GM21367 (cell line): ENCODE data around the gene ADGRL4.
"Not testable (repeated sequence)": the region's sequence is repeated elsewhere in the genome, so short reads cannot be mapped to it uniquely, and the experiment has no call there.

Experiments used
- ATAC-seq: cut with Tn5 transposase; IDR thresholded peaks from one replicate; pipeline ENCODE4 v1.9.1; 2021; ENCODE audit not compliant: unreplicated experiment

The ADGRL4 gene

DNA sequence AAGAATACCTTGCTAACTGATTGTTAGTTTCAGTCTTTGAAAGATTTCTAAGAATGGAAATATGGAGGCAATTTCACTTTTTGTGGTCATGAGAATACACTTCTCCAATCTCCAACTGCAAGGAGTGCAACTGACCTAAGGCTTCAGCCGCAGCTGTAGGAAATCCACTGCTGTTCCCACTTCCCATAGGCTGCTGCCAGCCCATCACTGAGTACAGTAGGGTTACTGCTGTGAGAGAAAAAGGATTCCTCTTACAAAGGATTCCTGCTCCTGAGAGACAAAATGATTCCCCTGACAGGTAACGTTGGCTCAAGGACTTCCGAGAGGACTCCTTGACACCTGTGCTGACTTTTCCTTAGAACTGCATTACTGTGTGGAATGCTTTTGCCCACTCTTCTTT lies 87.4 kb downstream of the ADGRL4 start:
- no peak for ATAC-seq

GRCh38 chr1:78918157-78918556 lies 88.4 kb downstream of the ADGRL4 start:
- ATAC-seq, result no peak

- ATAC-seq, result no peak
Measured at GRCh38 chr1:78916986-78917385, 89.5 kb downstream of the ADGRL4 start.

GRCh38 chr1:78913950-78914349 lies 92.6 kb downstream of the ADGRL4 start:
- no peak for ATAC-seq

DNA sequence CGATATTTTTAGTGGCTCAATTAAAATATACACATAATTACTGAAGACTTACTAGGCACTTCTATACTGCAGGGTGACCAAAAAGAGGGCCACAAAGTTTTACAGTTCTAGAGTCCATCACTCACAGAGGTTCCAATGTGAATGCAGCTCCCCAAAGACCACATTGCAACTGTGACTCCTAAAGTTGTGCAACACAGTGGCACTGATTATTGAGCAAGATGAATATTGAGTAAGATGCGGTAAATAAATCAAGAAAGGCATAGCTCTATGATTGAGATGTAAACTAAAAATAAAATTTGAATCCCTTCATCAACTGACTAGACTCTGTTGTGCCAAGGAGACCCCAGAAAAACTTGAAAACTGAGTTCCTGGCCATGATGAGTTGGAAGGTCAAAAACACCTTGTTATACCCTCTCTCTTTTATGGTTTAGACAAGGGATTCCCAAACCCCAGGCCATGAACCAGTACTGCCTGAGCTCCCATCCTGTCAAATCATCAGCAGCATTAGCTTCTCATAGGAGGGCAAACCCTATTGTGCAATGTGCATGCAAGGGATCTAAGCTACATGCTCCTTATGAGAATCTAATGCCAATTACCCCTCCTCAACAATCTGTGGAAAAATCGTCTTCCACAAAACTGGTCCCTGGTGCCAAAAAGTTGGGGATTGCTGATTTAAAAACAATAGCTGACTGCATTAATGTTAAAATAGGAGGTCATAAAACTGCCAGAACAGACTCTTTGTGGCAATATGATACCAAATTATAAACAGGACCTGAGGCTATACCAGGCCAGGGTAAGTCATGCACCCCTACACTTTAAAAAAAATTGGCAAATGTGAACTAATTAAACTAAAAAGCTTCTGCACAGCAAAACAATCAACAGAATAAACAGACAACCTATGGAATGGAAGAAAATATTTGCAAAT lies 94.3 kb downstream of the ADGRL4 start:
- no peak for ATAC-seq

- no peak for ATAC-seq
Measured at GRCh38 chr1:78902641-78903040, 103.9 kb downstream of the ADGRL4 start.

GRCh38 chr1:78894811-78895210 lies 111.7 kb downstream of the ADGRL4 start:
- no peak for ATAC-seq

DNA sequence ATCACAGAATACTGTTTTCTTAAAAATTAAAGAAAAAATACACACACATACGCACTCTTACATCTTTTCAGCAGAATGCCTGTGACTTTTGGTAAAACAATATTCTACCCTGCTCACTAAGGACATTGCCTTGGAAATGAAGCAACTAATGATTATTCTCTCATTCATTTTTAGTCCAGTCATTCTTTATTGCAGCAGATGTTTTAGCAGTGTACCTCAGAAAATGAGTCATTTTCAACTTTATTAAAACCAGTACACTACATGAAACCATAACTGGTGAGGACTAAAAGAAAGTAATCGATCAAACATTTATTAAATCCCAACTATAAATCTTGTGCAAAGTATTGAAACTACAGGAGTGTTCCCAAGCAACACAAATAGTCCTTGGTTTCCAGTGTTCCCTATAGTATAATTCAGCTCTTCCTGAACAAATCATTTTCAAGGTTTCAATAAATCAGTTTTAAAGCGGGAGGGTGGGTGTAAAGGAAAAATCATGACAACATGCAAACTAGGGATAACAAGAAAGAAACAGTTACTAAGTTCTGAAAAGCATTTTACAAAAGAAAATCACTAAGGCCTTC lies 114.2 kb downstream of the ADGRL4 start:
- ATAC-seq, result no peak

DNA sequence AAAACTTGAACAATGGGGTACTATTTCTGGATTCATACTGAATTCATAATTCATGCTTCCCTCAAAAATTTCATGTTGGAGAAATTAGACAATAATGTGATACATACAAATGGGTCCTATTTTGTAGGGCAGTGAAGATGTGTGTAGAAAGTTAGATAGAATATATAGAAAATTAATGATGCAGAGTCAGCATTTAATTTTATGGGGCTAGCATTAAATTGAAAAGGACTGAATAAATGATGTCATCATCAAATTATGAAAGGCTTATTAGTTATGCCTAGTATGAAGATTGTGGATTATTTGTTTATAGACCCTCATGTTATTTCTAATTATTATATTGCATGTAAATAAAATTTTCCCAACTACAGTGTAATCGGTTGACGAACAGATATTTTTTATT lies 119.1 kb downstream of the ADGRL4 start:
- no peak for ATAC-seq

GRCh38 chr1:78884685-78885452 lies 121.7 kb downstream of the ADGRL4 start:
- ATAC-seq, result no peak

- no peak for ATAC-seq
Measured at GRCh38 chr1:78880223-78880622, 126.3 kb downstream of the ADGRL4 start.

- not testable (repeated sequence) for ATAC-seq
Measured at GRCh38 chr1:78875986-78876385, 130.5 kb downstream of the ADGRL4 start.

DNA sequence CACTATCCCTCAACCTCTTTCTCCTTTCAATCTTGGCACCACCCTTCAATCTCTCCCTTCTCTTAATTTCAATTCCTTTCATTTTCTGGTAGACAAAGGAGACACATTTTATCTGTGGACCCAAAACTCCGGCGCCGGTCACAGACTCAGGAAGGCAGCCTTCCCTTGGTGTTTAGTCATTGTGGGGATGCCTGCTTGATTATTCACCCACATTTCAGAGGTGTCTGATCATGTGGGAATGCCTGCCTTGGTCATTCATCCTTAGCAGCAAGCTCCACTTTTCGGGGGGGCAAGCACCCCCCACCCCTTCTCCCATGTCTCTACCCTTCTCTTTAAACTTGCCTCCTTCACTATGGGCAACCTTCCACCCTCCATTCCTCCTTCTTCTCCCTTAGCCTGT lies 133.7 kb downstream of the ADGRL4 start:
- ATAC-seq, result not testable (repeated sequence)

DNA sequence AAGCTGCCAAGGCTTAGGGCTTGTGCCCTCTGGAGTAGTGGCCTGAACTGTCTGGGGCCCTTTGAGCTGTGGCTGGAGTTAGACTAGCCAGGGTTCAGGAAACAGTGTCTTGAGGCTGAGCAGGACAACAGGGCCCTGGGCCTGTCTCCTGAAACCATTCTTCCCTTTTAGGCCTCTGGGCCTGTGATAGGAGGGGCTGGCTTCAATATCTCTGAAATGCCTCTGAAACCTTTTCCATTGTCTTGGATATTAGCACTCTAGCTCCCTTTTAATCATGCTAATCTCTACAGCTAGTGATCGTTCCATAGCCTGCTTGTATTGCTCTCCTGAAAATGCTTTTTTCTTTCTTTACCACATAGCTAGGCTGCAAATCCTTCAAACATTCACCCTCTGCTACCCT lies 135.3 kb downstream of the ADGRL4 start:
- no peak for ATAC-seq

DNA sequence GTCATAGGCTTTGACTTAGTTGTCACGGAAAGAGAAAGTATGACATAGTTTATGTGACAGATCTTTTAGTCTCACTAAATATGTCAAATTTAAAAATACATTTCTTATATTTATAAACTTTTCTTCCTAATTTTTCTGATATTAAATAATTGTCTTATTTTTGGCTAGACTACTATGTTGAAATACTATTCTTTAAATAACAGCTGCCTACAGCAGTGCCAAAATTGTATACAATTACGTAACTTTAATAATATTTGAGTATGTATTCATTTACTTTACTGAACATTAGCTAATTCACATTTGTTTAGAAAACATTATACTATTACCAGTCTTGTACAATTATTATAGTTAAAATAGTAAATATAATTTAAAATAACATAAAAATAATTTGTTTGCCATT lies 137.4 kb downstream of the ADGRL4 start:
- no peak for ATAC-seq

DNA sequence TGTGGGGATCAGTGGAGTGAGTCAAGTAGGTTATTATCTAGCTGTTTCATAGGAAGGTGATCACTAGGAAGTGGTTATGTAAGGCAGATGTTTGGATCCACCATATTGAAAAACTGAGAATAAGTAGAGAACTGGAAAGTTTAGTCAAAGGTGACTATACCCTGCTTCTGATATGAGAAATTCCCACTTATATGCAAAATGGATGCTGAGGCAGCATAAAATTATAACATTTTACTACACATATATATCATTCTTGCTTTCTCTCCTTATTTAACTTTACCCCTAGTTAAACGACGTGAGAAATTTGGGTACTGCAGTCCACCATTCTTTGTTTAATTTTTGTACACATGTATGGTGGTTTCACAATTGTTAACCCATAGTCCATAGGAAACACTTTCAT lies 142.4 kb downstream of the ADGRL4 start:
- no peak for ATAC-seq

DNA sequence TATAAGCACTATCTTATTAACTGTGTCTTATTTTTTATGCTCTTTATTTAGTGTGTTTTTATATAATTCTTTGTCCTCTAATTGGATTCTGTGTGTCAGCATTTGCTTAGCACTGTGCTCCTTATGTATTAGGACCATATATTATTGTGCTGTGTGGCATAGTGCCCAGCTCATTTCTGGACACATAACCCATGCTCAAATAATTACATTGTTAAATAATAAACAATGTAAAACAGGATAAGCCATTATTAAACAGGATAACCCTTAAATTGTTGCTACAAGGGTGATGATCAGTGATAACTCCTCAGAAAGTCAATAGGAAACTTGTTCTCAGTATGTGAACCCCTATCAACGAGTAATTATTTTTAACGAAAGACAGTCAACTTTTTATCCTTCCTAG lies 150.4 kb downstream of the ADGRL4 start:
- no peak for ATAC-seq

DNA sequence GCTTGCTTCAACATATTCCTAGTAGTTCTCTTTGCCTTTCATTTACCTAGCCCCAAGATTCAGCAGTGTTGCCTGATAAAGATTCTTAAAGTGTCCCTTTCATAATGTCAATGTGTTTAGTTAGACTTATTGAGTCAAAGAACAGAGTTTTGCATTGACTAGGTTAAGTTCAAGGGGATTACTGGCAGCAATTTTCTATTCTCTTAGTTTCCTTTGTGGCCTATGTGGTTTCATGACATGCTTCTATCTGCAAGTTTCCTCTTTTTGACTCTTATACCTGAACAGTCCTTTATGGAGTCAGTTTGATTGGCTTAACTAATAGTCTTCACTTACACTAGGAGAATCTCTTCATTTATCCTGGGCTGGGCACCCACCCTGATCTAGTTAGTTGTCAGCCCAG lies 151.3 kb downstream of the ADGRL4 start:
- ATAC-seq, result peak; percentile 98

GRCh38 chr1:78854556-78854955 lies 152.0 kb downstream of the ADGRL4 start:
- ATAC-seq, result no peak

DNA sequence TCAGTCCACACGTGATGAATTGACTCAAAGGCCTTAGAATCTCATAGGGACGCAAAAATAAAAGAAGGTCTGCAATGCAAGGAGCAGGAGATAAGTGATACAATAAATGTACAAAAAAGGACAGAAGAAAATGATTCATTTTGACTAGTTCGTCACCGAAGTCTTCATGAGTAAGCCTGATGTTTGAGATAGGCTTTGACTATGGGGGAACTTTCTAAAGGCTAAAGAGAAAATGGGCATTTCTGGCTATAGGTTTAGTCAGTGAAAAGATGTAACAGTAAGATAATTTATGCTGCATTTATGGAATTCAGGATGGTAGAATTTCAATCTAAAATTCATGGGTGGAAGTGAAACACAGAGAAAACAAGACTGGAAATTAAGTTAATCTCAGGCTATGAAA lies 163.0 kb downstream of the ADGRL4 start:
- no peak for ATAC-seq

DNA sequence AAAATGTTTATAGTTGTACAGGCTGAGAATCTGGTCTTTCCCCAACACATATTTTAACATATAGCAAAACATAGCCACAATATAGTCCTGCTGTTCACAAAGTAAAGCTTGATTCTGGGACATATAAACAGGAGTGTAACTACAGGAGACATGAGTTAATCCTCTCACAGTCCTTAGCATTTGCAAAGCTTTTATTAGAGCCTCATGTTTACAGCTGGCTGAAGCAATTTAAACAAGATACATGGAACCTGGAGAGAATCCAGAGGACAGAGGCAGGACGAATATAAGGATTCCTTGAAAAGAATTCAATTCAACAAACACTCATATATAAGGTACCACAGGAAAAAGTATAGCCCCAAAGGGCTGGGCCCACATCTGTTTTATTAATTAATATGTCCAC lies 163.4 kb downstream of the ADGRL4 start:
- ATAC-seq, result no peak
